ENCODE data around the gene SRA1. TPM values are rescaled to one million over a fixed set of nuclear protein-coding genes. Genes with fewer than 3 reads are reported as not detected.

Gene SRA1
- total and polyA plus RNA-seq, 2 of the 13 experiments (the other 11 are each of a cell fraction or from before 2014, with no cell fraction given): 14.2 to 32.8 TPM

DNA sequence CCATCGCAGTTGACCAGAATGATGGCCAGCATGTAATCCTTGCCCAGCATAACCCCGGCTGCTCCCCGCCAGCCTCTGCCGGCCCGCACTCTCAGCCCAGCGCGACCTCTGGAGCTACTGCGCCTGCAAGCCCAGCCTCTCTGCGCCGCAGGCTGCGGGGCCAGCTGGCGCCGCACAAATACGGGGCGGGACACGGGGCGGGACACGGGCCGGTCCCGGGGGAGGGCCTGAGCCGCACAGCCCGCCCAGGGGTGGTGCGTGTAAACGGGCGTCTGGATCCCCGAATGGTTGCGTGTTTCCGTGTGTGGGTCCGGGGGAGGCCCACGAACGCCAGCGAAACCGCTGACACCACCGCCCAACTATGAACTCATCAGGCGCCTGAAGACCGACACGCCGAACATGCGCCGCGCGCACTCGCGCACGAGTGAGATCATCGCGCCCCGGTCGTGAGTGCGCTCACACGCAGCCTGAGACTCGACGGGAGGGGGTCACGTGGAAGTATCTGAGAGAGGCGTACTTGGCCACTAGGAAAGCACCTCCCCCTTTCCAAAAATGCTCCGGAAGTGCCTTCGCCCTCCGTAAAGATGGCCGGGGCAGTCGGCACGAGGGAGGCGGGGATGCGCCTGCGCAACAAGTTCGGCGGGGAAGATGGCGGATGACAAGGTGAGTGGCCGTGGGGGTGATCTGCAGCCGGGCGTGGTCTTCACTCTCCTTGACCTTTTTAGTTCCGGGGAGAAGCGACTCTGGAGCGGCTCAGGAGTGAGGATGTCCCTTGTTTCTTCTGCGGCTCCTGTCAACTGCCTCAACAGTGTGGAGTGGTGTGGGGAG lies 7.1 kb upstream of the SRA1 start, which contains the start of the genes APBB3 and SLC35A4 (continued):
- TF ChIP-seq POLR2AphosphoS2 (IDR thresholded peaks at IDR 0.05; ENCODE audit: low read depth, low read length) (no peak), ZNF549 (CRISPR knock-in tag; IDR thresholded peaks at IDR 0.05) (no peak), DR1 (CRISPR knock-in tag; IDR thresholded peaks at IDR 0.05) (no peak), ZNF33B (CRISPR knock-in tag; IDR thresholded peaks at IDR 0.05) (no peak), HCFC1 (IDR thresholded peaks at IDR 0.05; ENCODE audit: low read depth, low read length) (no peak), NR1H2 (CRISPR knock-in tag; IDR thresholded peaks at IDR 0.05; ENCODE audit: borderline replicate concordance, low read depth) (no peak), TOPORS (CRISPR knock-in tag; IDR thresholded peaks at IDR 0.05) (no peak), ZKSCAN5 (CRISPR knock-in tag; IDR thresholded peaks at IDR 0.05) (no peak), ZNF446 (CRISPR knock-in tag; IDR thresholded peaks at IDR 0.05) (no peak), BRF2 (CRISPR knock-in tag; IDR thresholded peaks at IDR 0.05) (no peak), ATF7-NPFF (CRISPR knock-in tag; IDR thresholded peaks at IDR 0.05; ENCODE audit: low read depth) (no peak), NFATC3 (CRISPR knock-in tag; IDR thresholded peaks at IDR 0.05) (no peak), ZFP36L2 (CRISPR knock-in tag; IDR thresholded peaks at IDR 0.05) (no peak), DNMT3B (CRISPR knock-in tag; conservative IDR thresholded peaks at IDR 0.05) (no peak), ZNF441 (CRISPR knock-in tag; IDR thresholded peaks at IDR 0.05; ENCODE audit: borderline replicate concordance) (no peak), TRAFD1 (CRISPR knock-in tag; IDR thresholded peaks at IDR 0.05; ENCODE audit: borderline replicate concordance) (no peak), MTF1 (CRISPR knock-in tag; IDR thresholded peaks at IDR 0.05) (no peak)
- TF ChIP-seq, protein P1, sequence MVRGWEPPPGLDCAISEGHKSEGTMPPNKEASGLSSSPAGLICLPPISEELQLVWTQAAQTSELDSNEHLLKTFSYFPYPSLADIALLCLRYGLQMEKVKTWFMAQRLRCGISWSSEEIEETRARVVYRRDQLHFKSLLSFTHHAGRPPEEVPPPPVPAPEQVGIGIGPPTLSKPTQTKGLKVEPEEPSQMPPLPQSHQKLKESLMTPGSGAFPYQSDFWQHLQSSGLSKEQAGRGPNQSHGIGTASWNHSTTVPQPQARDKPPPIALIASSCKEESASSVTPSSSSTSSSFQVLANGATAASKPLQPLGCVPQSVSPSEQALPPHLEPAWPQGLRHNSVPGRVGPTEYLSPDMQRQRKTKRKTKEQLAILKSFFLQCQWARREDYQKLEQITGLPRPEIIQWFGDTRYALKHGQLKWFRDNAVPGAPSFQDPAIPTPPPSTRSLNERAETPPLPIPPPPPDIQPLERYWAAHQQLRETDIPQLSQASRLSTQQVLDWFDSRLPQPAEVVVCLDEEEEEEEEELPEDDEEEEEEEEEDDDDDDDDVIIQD (CRISPR knock-in tag; IDR thresholded peaks at IDR 0.05; ENCODE audit: low read depth): no peak
- TF ChIP-seq, protein P2, sequence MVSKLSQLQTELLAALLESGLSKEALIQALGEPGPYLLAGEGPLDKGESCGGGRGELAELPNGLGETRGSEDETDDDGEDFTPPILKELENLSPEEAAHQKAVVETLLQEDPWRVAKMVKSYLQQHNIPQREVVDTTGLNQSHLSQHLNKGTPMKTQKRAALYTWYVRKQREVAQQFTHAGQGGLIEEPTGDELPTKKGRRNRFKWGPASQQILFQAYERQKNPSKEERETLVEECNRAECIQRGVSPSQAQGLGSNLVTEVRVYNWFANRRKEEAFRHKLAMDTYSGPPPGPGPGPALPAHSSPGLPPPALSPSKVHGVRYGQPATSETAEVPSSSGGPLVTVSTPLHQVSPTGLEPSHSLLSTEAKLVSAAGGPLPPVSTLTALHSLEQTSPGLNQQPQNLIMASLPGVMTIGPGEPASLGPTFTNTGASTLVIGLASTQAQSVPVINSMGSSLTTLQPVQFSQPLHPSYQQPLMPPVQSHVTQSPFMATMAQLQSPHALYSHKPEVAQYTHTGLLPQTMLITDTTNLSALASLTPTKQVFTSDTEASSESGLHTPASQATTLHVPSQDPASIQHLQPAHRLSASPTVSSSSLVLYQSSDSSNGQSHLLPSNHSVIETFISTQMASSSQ (IDR thresholded peaks at IDR 0.05; ENCODE audit: low read depth): no peak
- TF ChIP-seq, protein P2 (CRISPR knock-in tag; IDR thresholded peaks at IDR 0.05; ENCODE audit: borderline replicate concordance): peak; percentile 32; the same call in 1 of the 2 replicates

Measured in HepG2 (cell line).